Gastrocnemius medialis (tissue), 4 donors: ENCODE measurements around the gene GPBAR1. TPM values are rescaled to one million over a fixed set of nuclear protein-coding genes. Genes with fewer than 3 reads are reported as not detected.
A peak's percentile ranks its signal among the peaks of the same experiment; 100 is the strongest.

ENCODE experiments used
- ATAC-seq, 2 donors: fragments of 150-250 bp; one replicate each; pipeline ENCODE4 v1.9.1; 2016
- DNase-seq, 2 donors: peaks; one replicate each; pipeline ENCODE4 v3.0.0-alpha.2; 2019
- H3K27ac ChIP-seq, 4 donors: fragments of 200-600 bp; sonication (generic); 1 replicate in 1 of 4; 2 replicates in 3 of 4; pipeline ENCODE4 v1.5.1; 2016 to 2018; ENCODE audit warnings: mild to moderate bottlenecking in 2 of 4, moderate library complexity in 1 of 4
- H3K27me3 ChIP-seq, 3 donors: fragments of 200-600 bp; sonication (generic) in 2 of 3; 1 replicate in 1 of 3; 2 replicates in 2 of 3; pipeline versions ENCODE4 v1.5.1 to v1.6.0; 2016 to 2019; ENCODE audit warnings: mild to moderate bottlenecking in 1 of 3, moderate library complexity in 1 of 3
- H3K36me3 ChIP-seq, 2 donors: fragments of 200-600 bp; sonication (generic) in 1 of 2; one replicate each; pipeline ENCODE4 v1.5.1; 2017 to 2018
- H3K4me1 ChIP-seq, 2 donors: fragments of 200-600 bp; sonication (generic) in 1 of 2; one replicate each; pipeline ENCODE4 v1.5.1; 2016 to 2017; ENCODE audit warnings: mild to moderate bottlenecking in 2 of 2
- H3K4me3 ChIP-seq, 4 donors: fragments of 200-600 bp; sonication (generic) in 3 of 4; 1 replicate in 1 of 4; 2 replicates in 3 of 4; pipeline ENCODE4 v1.5.1; 2016 to 2019; ENCODE audit warnings: mild to moderate bottlenecking in 2 of 4
- H3K9me3 ChIP-seq, 3 donors: fragments of 200-600 bp; sonication (generic) in 2 of 3; 1 replicate in 1 of 3; 2 replicates in 2 of 3; pipeline ENCODE4 v1.5.1; 2016 to 2019
- POLR2A ChIP-seq, 2 donors: fragments of 450-650 bp; IDR thresholded peaks; one replicate each; pipeline ENCODE4 v1.6.1; 2017; ENCODE audit warnings: antibody characterized with exemption in 2 of 2, mild to moderate bottlenecking in 2 of 2, moderate library complexity in 2 of 2
- in situ Hi-C, 4 donors: fragments of 200-750 bp; cut with MboI; loops; one replicate each; pipeline versions ENCODE4 v1.15.0 to v1.8.0; 2017; ENCODE audit warnings: low sequenced_read_pairs in 4 of 4
- intact Hi-C: fragments of 100-400 bp; cut with DNase I; formaldehyde crosslinking; loops from one replicate; pipeline ENCODE4 v1.15.1; 2023; ENCODE audit warnings: low total_unique reads
- total RNA-seq, 4 donors: library from RNA; depleted of rRNA; stranded (reverse); fragments of >200 nt; gene quantifications; one replicate each; pipeline versions ENCODE4 v1.1.0 to v1.2.3, GENCODE V29; 2016
- TF ChIP-seq, protein P1 (sequence below), 5 experiments: fragments of 450-650 bp in 3 of 5; fragments of 200-600 bp in 2 of 5; sonication (generic) in 2 of 5; IDR thresholded peaks in 4 of 5; conservative IDR thresholded peaks in 1 of 5; 1 replicate in 4 of 5; 2 replicates in 1 of 5; pipeline ENCODE4 v1.5.1; 2016 to 2019; ENCODE audit warnings: antibody characterized with exemption in 5 of 5, mild to moderate bottlenecking in 3 of 5, moderate library complexity in 3 of 5

Gene GPBAR1
- total RNA-seq, 4 donors from 2014 or later = 0.93 TPM; not detected in 3

GRCh38 chr2:218267259-218267658, 6.4 kb downstream of the GPBAR1 start:
- H3K4me1 ChIP-seq = peaks cover 27 to 34% of the 10 kb centered on the region in 2 donors
- TF ChIP-seq, protein P1, sequence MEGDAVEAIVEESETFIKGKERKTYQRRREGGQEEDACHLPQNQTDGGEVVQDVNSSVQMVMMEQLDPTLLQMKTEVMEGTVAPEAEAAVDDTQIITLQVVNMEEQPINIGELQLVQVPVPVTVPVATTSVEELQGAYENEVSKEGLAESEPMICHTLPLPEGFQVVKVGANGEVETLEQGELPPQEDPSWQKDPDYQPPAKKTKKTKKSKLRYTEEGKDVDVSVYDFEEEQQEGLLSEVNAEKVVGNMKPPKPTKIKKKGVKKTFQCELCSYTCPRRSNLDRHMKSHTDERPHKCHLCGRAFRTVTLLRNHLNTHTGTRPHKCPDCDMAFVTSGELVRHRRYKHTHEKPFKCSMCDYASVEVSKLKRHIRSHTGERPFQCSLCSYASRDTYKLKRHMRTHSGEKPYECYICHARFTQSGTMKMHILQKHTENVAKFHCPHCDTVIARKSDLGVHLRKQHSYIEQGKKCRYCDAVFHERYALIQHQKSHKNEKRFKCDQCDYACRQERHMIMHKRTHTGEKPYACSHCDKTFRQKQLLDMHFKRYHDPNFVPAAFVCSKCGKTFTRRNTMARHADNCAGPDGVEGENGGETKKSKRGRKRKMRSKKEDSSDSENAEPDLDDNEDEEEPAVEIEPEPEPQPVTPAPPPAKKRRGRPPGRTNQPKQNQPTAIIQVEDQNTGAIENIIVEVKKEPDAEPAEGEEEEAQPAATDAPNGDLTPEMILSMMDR (IDR thresholded peaks at IDR 0.05 in 4 of 5, conservative IDR thresholded peaks at IDR 0.05 in 1 of 5) = no peak
- no peak for TF ChIP-seq POLR2A (IDR thresholded peaks at IDR 0.05)

DNA sequence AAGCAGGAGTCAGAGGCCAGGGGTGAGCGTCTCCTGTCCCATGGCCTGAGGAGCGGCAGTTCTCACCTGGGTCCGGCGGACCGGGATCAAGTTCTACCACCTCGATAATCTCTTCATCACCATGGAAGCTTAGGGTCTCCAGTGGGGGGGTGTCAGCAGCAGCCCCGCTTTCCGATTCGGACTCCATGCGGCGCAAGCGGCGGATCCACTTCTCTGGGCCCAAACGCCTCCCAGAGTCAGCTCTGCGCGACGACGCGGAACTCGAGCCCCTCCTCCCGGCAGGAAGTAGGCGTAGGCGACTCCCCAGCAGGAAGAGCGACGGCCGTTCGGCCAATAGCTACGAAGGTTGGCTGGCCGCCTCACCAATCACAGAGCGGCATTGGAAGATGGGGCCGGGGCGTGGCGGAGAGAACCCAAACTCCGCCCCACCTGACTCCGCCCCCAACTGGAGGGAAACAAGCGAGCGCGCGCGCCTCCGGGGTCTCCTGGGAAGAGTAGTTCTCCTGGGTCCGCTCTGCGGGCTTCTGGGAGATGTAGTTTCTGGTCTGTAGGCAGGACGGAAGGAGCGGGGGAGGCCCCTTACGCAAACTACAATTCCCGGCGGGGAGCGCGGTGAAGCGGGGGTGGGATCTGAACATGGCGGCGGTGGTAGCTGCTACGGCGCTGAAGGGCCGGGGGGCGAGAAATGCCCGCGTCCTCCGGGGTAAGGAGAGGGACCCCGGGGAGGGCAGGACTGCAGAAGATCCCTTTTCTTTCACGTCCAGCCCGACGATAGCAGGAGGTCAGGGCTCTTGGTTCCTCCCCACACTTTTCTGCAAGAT, 9.3 kb downstream of the GPBAR1 start, which contains the start of the genes AAMP and PNKD:
TSS of gene AAMP (minus strand) at position 238 of the 821 bp plus-strand sequence. CDS start at position 187, 51 bp downstream.
TSS of gene PNKD (plus strand) at position 620 of the 821 bp plus-strand sequence. CDS start at position 637, 17 bp downstream.
- DNase-seq (peak; percentile 99 to 100), ATAC-seq (peak; percentile 88 to 89)
- peak; percentile 89 to 91 for TF ChIP-seq POLR2A (IDR thresholded peaks at IDR 0.05)
- TF ChIP-seq, protein P1 (IDR thresholded peaks at IDR 0.05 in 4 of 5, conservative IDR thresholded peaks at IDR 0.05 in 1 of 5) = peak in 3 of 5 experiments; percentile 10 to 18 (median 10)
- no peaks in the 10 kb centered on the region for H3K9me3 ChIP-seq
- intact Hi-C loops (loop anchor here (1.0 to 10.0 kb wide), 5 partner anchors 15 to 1855 kb away; partner anchors contain the start of genes ARPC2, CATIP and SMARCAL1), in situ Hi-C loops (loop anchor here in 2 of 4 donors (5.0 to 10.0 kb wide), 4 partner anchors 53 to 295 kb away; partner anchors contain the start of genes ARPC2 (in 1 of the 2), CNOT9 (in 1 of the 2), CTDSP1 (in 1 of the 2) and USP37 (in 1 of the 2))
- H3K36me3 ChIP-seq = peaks cover 0 to 43% of the 10 kb centered on the region in 2 donors
- peaks cover 38 to 51% of the 10 kb centered on the region in 2 donors for H3K4me1 ChIP-seq
- no peaks in the 10 kb centered on the region for H3K27me3 ChIP-seq
- peak within 1 kb of the TSS; percentile 88 to 97 (median 90) for H3K4me3 ChIP-seq
- peak within 1 kb of the TSS; percentile 86 to 94 (median 90) for H3K27ac ChIP-seq

More at GRCh38 chr2:218267259-218267658, 6.4 kb downstream of the GPBAR1 start:
- DNase-seq (no peak), ATAC-seq (no peak)
- Histone ChIP-seq H3K36me3 (peaks cover 0 to 47% of the 10 kb centered on the region in 2 donors), H3K27ac (no peak overlapping the region), H3K4me3 (no peak overlapping the region), H3K27me3 (no peaks in the 10 kb centered on the region), H3K9me3 (no peaks in the 10 kb centered on the region)
- in situ Hi-C loops = loop anchor here in 1 of 4 donors (5.0 to 10.0 kb wide), 2 partner anchors 50 to 82 kb away; partner anchors contain the start of gene ARPC2
- intact Hi-C loops = no loop called here

DNA sequence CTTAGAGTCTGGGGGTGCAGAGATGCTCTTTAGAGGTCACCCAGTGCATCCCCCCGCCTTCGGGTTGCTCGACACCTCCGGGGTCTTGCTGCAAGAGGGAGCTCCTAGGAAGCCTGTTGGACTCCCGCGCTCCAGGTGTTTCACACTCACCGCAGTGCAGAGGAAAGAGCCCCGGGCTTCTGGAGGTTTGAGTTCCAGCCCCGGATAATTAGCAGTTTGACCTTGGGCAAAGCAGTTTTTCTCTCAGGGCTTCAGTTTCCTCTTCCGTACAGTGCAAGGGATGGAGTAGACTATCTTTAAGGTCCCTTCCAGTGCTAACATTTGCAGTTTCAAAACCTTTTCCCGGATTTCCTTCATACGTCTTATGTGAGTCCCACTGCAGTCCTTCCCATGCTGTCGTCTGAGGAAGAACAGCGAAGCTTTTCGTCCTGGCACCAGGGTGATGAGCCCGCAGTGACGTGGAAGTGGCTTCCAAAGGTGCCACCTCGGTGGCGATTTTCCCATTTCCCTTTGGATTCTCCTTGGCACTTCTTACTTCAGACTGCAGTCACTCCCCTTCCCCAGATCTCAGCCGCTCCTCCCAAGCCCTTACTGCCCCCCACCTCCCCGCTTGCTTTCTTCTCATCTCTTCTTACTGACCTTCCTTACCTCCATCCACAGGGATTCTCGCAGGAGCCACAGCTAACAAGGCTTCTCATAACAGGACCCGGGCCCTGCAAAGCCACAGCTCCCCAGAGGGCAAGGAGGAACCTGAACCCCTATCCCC, 10.1 kb downstream of the GPBAR1 start:
- ATAC-seq = no peak
- peaks cover 38 to 51% of the 10 kb centered on the region in 2 donors for H3K4me1 ChIP-seq
- H3K36me3 ChIP-seq = peaks cover 0 to 43% of the 10 kb centered on the region in 2 donors
- no peaks in the 10 kb centered on the region for H3K27me3 ChIP-seq
- intact Hi-C loops (loop anchor here (1.0 to 10.0 kb wide), 5 partner anchors 14 to 1856 kb away; partner anchors contain the start of genes ARPC2, CATIP and SMARCAL1), in situ Hi-C loops (loop anchor here in 2 of 4 donors (10.0 kb wide), 2 partner anchors 124 to 294 kb away; partner anchors contain the start of genes CNOT9 (in 1 of the 2), CTDSP1 (in 1 of the 2) and USP37 (in 1 of the 2))
- TF ChIP-seq, protein P1 (IDR thresholded peaks at IDR 0.05 in 4 of 5, conservative IDR thresholded peaks at IDR 0.05 in 1 of 5) = no peak
- TF ChIP-seq POLR2A (IDR thresholded peaks at IDR 0.05) = no peak
- peak overlapping the region; percentile 78 to 90 (median 83) for H3K27ac ChIP-seq
- H3K9me3 ChIP-seq = no peaks in the 10 kb centered on the region
- peak overlapping the region; percentile 88 to 97 (median 90) for H3K4me3 ChIP-seq
- DNase-seq = no peak

DNA sequence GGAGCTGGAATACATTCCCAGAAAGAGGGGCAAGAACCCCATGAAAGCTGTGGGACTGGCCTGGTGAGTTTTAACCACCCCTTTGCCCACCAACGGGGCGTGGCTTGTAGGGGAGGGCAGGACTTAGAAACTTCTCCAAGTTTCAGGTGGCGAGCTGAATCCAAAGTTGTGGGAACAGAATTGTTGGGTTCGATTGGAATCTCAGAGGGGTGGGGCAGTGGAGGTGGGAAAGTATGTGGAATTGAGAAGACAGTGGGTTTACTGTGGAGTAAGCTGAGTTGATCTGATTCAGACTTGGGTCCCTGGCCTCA, 10.6 kb downstream of the GPBAR1 start:
- in situ Hi-C loops (loop anchor here in 2 of 4 donors (10.0 kb wide), 2 partner anchors 123 to 293 kb away; partner anchors contain the start of genes CNOT9 (in 1 of the 2), CTDSP1 (in 1 of the 2) and USP37 (in 1 of the 2)), intact Hi-C loops (loop anchor here (2.0 to 10.0 kb wide), 3 partner anchors 13 to 1857 kb away; partner anchors contain the start of gene SMARCAL1)
- Histone ChIP-seq H3K36me3 (peaks cover 0 to 43% of the 10 kb centered on the region in 2 donors), H3K27me3 (no peaks in the 10 kb centered on the region), H3K27ac (peak overlapping the region; percentile 78 to 90 (median 83)), H3K4me3 (peak overlapping the region; percentile 88 to 97 (median 90)), H3K4me1 (peaks cover 38 to 51% of the 10 kb centered on the region in 2 donors), H3K9me3 (no peaks in the 10 kb centered on the region)
- DNase-seq (no peak), ATAC-seq (no peak)
- no peak for TF ChIP-seq POLR2A (IDR thresholded peaks at IDR 0.05)
- TF ChIP-seq, protein P1 (IDR thresholded peaks at IDR 0.05 in 4 of 5, conservative IDR thresholded peaks at IDR 0.05 in 1 of 5) = no peak
